Suprapubic skin (tissue), 4 donors: ENCODE results near the gene TMEM109.

ENCODE experiments used
- EP300 ChIP-seq: sonication (generic); formaldehyde crosslinking; IDR thresholded peaks from one replicate; pipeline ENCODE4 v1.6.1; 2017; ENCODE audit warnings: antibody characterized with exemption
- POLR2A ChIP-seq, 2 donors: fragments of 450-650 bp; IDR thresholded peaks; one replicate each; pipeline ENCODE4 v1.6.1; 2017; ENCODE audit warnings: antibody characterized with exemption in 2 of 2, mild to moderate bottlenecking in 2 of 2, moderate library complexity in 2 of 2
- POLR2AphosphoS5 ChIP-seq, 3 donors: sonication (generic); formaldehyde crosslinking; IDR thresholded peaks; one replicate each; pipeline ENCODE4 v1.6.1; 2017; ENCODE audit warnings: antibody characterized with exemption in 3 of 3
- TF ChIP-seq, protein P1 (sequence below), 2 donors: fragments of 200-600 bp in 1 of 2; fragments of 450-650 bp in 1 of 2; sonication (generic) in 1 of 2; IDR thresholded peaks; one replicate each; pipeline ENCODE4 v1.5.1; 2016 to 2019; ENCODE audit warnings: antibody characterized with exemption in 2 of 2, mild to moderate bottlenecking in 1 of 2, moderate library complexity in 1 of 2

DNA sequence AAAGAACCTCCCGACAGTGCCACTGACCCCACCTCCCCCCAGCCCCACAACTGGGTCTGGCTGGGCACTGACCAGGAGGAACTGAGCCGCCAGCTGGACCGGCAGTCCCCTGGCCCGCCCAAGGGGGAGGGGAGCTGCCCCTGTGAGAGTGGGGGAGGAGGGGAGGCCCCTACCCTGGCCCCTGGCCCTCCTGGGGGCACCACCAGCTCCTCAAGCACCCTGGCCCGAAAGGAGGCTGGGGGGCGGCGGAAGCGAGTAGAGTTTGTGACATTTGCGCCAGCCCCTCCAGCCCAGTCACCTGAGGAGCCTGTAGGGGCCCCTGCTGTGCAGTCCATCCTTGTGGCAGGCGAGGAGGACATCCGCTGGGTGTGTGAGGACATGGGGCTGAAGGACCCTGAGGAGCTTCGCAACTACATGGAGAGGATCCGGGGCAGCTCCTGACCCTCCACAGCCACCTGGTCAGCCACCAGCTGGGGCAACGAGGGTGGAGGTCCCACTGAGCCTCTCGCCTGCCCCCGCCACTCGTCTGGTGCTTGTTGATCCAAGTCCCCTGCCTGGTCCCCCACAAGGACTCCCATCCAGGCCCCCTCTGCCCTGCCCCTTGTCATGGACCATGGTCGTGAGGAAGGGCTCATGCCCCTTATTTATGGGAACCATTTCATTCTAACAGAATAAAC lies 22.6 kb downstream of the TMEM109 start:
- TF ChIP-seq POLR2AphosphoS5 (IDR thresholded peaks at IDR 0.05) (no peak), POLR2A (IDR thresholded peaks at IDR 0.05) (no peak), EP300 (no peak)
- TF ChIP-seq, protein P1, sequence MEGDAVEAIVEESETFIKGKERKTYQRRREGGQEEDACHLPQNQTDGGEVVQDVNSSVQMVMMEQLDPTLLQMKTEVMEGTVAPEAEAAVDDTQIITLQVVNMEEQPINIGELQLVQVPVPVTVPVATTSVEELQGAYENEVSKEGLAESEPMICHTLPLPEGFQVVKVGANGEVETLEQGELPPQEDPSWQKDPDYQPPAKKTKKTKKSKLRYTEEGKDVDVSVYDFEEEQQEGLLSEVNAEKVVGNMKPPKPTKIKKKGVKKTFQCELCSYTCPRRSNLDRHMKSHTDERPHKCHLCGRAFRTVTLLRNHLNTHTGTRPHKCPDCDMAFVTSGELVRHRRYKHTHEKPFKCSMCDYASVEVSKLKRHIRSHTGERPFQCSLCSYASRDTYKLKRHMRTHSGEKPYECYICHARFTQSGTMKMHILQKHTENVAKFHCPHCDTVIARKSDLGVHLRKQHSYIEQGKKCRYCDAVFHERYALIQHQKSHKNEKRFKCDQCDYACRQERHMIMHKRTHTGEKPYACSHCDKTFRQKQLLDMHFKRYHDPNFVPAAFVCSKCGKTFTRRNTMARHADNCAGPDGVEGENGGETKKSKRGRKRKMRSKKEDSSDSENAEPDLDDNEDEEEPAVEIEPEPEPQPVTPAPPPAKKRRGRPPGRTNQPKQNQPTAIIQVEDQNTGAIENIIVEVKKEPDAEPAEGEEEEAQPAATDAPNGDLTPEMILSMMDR (IDR thresholded peaks at IDR 0.05) = no peak
